ENCODE measurements around the gene HOXD10.

- TF ChIP-seq, protein P1, sequence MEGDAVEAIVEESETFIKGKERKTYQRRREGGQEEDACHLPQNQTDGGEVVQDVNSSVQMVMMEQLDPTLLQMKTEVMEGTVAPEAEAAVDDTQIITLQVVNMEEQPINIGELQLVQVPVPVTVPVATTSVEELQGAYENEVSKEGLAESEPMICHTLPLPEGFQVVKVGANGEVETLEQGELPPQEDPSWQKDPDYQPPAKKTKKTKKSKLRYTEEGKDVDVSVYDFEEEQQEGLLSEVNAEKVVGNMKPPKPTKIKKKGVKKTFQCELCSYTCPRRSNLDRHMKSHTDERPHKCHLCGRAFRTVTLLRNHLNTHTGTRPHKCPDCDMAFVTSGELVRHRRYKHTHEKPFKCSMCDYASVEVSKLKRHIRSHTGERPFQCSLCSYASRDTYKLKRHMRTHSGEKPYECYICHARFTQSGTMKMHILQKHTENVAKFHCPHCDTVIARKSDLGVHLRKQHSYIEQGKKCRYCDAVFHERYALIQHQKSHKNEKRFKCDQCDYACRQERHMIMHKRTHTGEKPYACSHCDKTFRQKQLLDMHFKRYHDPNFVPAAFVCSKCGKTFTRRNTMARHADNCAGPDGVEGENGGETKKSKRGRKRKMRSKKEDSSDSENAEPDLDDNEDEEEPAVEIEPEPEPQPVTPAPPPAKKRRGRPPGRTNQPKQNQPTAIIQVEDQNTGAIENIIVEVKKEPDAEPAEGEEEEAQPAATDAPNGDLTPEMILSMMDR (conservative IDR thresholded peaks at IDR 0.05 in 1 of 2, IDR thresholded peaks at IDR 0.05 in 1 of 2; ENCODE audit: low read depth in 1 of 2, low read length in 2 of 2), result no peak
- TF ChIP-seq EZH2 (IDR thresholded peaks at IDR 0.05; ENCODE audit: low read length, missing control alignments), result no peak
Observed at GRCh38 chr2:176156301-176156806, 39.8 kb downstream of the HOXD10 start.

Measured in fibroblast of lung (primary cell).